HG03432 (cell line): ENCODE data around the gene UGP2.
"Not testable (repeated sequence)": the region's sequence is repeated elsewhere in the genome, so short reads cannot be mapped to it uniquely, and the experiment has no call there.

Experiments used
- ATAC-seq: cut with Tn5 transposase; IDR thresholded peaks from one replicate; pipeline ENCODE4 v1.9.1; 2021; ENCODE audit warnings: mild to moderate bottlenecking, moderate library complexity; ENCODE audit not compliant: unreplicated experiment

The UGP2 gene

GRCh38 chr2:63891488-63892030 is 49.9 kb downstream of the UGP2 start:
- ATAC-seq, result no peak

GRCh38 chr2:63893163-63893562 is 51.5 kb downstream of the UGP2 start:
- no peak for ATAC-seq

GRCh38 chr2:63894167-63894566 is 52.5 kb downstream of the UGP2 start:
- no peak for ATAC-seq

GRCh38 chr2:63898839-63899238 is 57.1 kb downstream of the UGP2 start:
- ATAC-seq, result no peak

GRCh38 chr2:63899639-63900038 is 57.9 kb downstream of the UGP2 start:
- ATAC-seq, result no peak

- no peak for ATAC-seq
These were observed 60.5 kb downstream of the UGP2 start for GRCh38 chr2:63902149-63902548.

GRCh38 chr2:63903003-63903402 is 61.3 kb downstream of the UGP2 start:
- ATAC-seq, result no peak

GRCh38 chr2:63914311-63914710 is 72.6 kb downstream of the UGP2 start:
- no peak for ATAC-seq

GRCh38 chr2:63926815-63927214 is 85.1 kb downstream of the UGP2 start:
- no peak for ATAC-seq

GRCh38 chr2:63932104-63932503 is 90.4 kb downstream of the UGP2 start:
- ATAC-seq, result not testable (repeated sequence)
